ENCODE measurements around the gene VPS13C. TPM values are rescaled to one million over a fixed set of nuclear protein-coding genes. Genes with fewer than 3 reads are reported as not detected.
A peak's percentile ranks its signal among the peaks of the same experiment; 100 is the strongest.

VPS13C gene
- total RNA-seq, 1 donor from 2014 or later = 60.2 TPM

GRCh38 chr15:61820951-61821350 is 239.3 kb downstream of the VPS13C start:
- Mint-ChIP-seq H3K27ac (ENCODE audit: unreplicated experiment) (no peak overlapping the region), H3K27me3 (ENCODE audit: unreplicated experiment) (peaks cover 43% of the 10 kb centered on the region), H3K9me3 (ENCODE audit: unreplicated experiment) (no peaks in the 10 kb centered on the region), H3K36me3 (ENCODE audit: unreplicated experiment) (no peaks in the 10 kb centered on the region), H3K4me3 (ENCODE audit: unreplicated experiment) (no peak overlapping the region), H3K4me1 (ENCODE audit: unreplicated experiment) (no peaks in the 10 kb centered on the region)
- peak; percentile 48 for DNase-seq (ENCODE audit: extremely low spot score, unreplicated experiment)
- TF ChIP-seq, protein P1, sequence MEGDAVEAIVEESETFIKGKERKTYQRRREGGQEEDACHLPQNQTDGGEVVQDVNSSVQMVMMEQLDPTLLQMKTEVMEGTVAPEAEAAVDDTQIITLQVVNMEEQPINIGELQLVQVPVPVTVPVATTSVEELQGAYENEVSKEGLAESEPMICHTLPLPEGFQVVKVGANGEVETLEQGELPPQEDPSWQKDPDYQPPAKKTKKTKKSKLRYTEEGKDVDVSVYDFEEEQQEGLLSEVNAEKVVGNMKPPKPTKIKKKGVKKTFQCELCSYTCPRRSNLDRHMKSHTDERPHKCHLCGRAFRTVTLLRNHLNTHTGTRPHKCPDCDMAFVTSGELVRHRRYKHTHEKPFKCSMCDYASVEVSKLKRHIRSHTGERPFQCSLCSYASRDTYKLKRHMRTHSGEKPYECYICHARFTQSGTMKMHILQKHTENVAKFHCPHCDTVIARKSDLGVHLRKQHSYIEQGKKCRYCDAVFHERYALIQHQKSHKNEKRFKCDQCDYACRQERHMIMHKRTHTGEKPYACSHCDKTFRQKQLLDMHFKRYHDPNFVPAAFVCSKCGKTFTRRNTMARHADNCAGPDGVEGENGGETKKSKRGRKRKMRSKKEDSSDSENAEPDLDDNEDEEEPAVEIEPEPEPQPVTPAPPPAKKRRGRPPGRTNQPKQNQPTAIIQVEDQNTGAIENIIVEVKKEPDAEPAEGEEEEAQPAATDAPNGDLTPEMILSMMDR (IDR thresholded peaks at IDR 0.05) = no peak

DNA sequence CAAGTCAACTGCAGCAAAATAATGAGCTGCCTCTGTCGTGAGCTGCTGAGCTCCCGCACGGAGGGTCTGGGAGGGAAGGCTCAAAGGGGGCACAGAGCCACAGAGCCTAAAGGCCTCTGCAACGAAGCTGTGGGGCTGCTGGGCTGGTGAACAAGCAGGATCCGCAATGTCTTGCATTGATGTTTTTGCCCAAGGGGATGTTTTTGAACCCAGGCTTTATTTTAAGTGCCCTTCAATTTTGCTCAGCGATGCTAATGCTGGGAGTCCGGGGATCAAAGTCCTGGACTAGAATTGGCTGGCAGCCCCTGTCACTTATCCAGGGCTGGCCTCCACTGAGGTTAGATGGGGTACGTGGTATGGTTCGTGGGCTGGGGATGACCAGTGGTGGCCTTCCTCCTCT is 240.0 kb downstream of the VPS13C start:
- no peak overlapping the region for H3K27ac Mint-ChIP-seq (ENCODE audit: unreplicated experiment)
- H3K4me3 Mint-ChIP-seq (ENCODE audit: unreplicated experiment) = no peak overlapping the region
- no peaks in the 10 kb centered on the region for H3K4me1 Mint-ChIP-seq (ENCODE audit: unreplicated experiment)
- TF ChIP-seq, protein P1 (IDR thresholded peaks at IDR 0.05) = no peak
- no peaks in the 10 kb centered on the region for H3K9me3 Mint-ChIP-seq (ENCODE audit: unreplicated experiment)
- peak; percentile 56 for DNase-seq (ENCODE audit: extremely low spot score, unreplicated experiment)
- H3K36me3 Mint-ChIP-seq (ENCODE audit: unreplicated experiment) = no peaks in the 10 kb centered on the region
- H3K27me3 Mint-ChIP-seq (ENCODE audit: unreplicated experiment) = peaks cover 45% of the 10 kb centered on the region

GRCh38 chr15:61819386-61819785 is 240.9 kb downstream of the VPS13C start:
- Mint-ChIP-seq H3K27ac (ENCODE audit: unreplicated experiment) (no peak overlapping the region), H3K9me3 (ENCODE audit: unreplicated experiment) (no peaks in the 10 kb centered on the region), H3K27me3 (ENCODE audit: unreplicated experiment) (peaks cover 46% of the 10 kb centered on the region), H3K4me1 (ENCODE audit: unreplicated experiment) (no peaks in the 10 kb centered on the region), H3K4me3 (ENCODE audit: unreplicated experiment) (no peak overlapping the region), H3K36me3 (ENCODE audit: unreplicated experiment) (no peaks in the 10 kb centered on the region)
- TF ChIP-seq, protein P1 (IDR thresholded peaks at IDR 0.05) = no peak
- peak; percentile 68 for DNase-seq (ENCODE audit: extremely low spot score, unreplicated experiment)

GRCh38 chr15:61818801-61819200 is 241.4 kb downstream of the VPS13C start:
- H3K27me3 Mint-ChIP-seq (ENCODE audit: unreplicated experiment) = peaks cover 42% of the 10 kb centered on the region

DNA sequence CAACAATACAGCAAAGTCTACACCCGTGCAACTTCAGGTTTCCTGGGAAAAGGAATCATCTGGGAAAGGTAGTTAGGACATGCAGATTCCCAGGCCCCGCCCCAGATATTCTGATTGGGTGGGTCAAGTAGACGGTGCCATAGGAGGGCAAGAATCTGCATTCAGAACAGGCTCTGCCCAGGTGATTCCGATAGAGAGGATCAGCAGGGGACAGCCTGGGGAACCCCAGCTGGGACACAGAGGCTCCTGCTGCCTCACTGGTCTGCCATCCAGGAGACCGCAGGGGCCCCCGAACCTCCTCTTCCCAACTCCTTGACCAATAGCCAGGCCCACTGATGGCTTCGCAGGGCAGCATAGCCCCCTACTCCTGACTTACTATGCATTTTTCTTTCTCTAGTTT is 243.4 kb downstream of the VPS13C start:
- peak; percentile 64 for DNase-seq (ENCODE audit: extremely low spot score, unreplicated experiment)
- no peak overlapping the region for H3K27ac Mint-ChIP-seq (ENCODE audit: unreplicated experiment)
- no peaks in the 10 kb centered on the region for H3K4me1 Mint-ChIP-seq (ENCODE audit: unreplicated experiment)
- no peaks in the 10 kb centered on the region for H3K36me3 Mint-ChIP-seq (ENCODE audit: unreplicated experiment)
- H3K27me3 Mint-ChIP-seq (ENCODE audit: unreplicated experiment) = peaks cover 35% of the 10 kb centered on the region
- H3K4me3 Mint-ChIP-seq (ENCODE audit: unreplicated experiment) = no peak overlapping the region
- no peaks in the 10 kb centered on the region for H3K9me3 Mint-ChIP-seq (ENCODE audit: unreplicated experiment)
- TF ChIP-seq, protein P1 (IDR thresholded peaks at IDR 0.05) = no peak

More at GRCh38 chr15:61818801-61819200, 241.4 kb downstream of the VPS13C start:
- Mint-ChIP-seq H3K9me3 (ENCODE audit: unreplicated experiment) (no peaks in the 10 kb centered on the region), H3K36me3 (ENCODE audit: unreplicated experiment) (no peaks in the 10 kb centered on the region), H3K27ac (ENCODE audit: unreplicated experiment) (no peak overlapping the region), H3K4me3 (ENCODE audit: unreplicated experiment) (no peak overlapping the region), H3K4me1 (ENCODE audit: unreplicated experiment) (no peaks in the 10 kb centered on the region)
- TF ChIP-seq, protein P1 (IDR thresholded peaks at IDR 0.05) = no peak
- peak; percentile 23 for DNase-seq (ENCODE audit: extremely low spot score, unreplicated experiment)

Measured in osteocyte (in vitro differentiated cells).